ENCODE measurements around the gene PFN3. TPM values are rescaled to one million over a fixed set of nuclear protein-coding genes. Genes with fewer than 3 reads are reported as not detected.
A peak's percentile ranks its signal among the peaks of the same experiment; 100 is the strongest.

Gene PFN3
- total RNA-seq, 1 donor from 2014 or later, result not detected

- peak overlapping the region; percentile 90 for H3K4me2 ChIP-seq (ENCODE audit: low read length)
- peaks cover 17% of the 10 kb centered on the region for H3K27me3 Mint-ChIP-seq (ENCODE audit: low read depth, unreplicated experiment)
- H3K9me3 ChIP-seq (ENCODE audit: insufficient read depth, low read depth, low read length), result no peaks in the 10 kb centered on the region
- no peak overlapping the region for H3K4me3 ChIP-seq (ENCODE audit: insufficient read depth, low read depth, low read length)
- peaks cover 7% of the 10 kb centered on the region for H3K27me3 ChIP-seq (ENCODE audit: insufficient read depth, low read length)
- peaks cover 6% of the 10 kb centered on the region for H3K4me1 Mint-ChIP-seq (ENCODE audit: low read depth, unreplicated experiment)
- peaks cover 18% of the 10 kb centered on the region for H3K4me1 ChIP-seq (ENCODE audit: insufficient read depth, low read length)
- H3K36me3 Mint-ChIP-seq (ENCODE audit: low read depth, unreplicated experiment), result peaks cover 14% of the 10 kb centered on the region
- H4K20me1 ChIP-seq (ENCODE audit: insufficient read depth, low read length), result no peaks in the 10 kb centered on the region
- TF ChIP-seq CTCF (IDR thresholded peaks at IDR 0.05; ENCODE audit: insufficient read depth, low read depth, low read length) (peak; percentile 22), EZH2 (IDR thresholded peaks at IDR 0.05; ENCODE audit: insufficient read depth, low read length) (no peak)
- peak overlapping the region; percentile 80 for H3K9ac ChIP-seq (ENCODE audit: low read length)
- no peak overlapping the region for H3K27ac Mint-ChIP-seq (ENCODE audit: unreplicated experiment)
- no peaks in the 10 kb centered on the region for H3K79me2 ChIP-seq (ENCODE audit: insufficient read depth, low read length)
- DNase-seq (ENCODE audit: low read depth) (peak; percentile 76), FAIRE-seq (no peak)
- H3K36me3 ChIP-seq (ENCODE audit: insufficient read depth, low read length), result no peaks in the 10 kb centered on the region
- H2AFZ ChIP-seq (ENCODE audit: low read depth, low read length), result peak overlapping the region; percentile 87
- H3K27ac ChIP-seq (ENCODE audit: low read depth, low read length), result no peak overlapping the region
- peaks cover 3% of the 10 kb centered on the region for H3K9me3 Mint-ChIP-seq (ENCODE audit: unreplicated experiment)
- H3K4me3 Mint-ChIP-seq (ENCODE audit: unreplicated experiment), result peak overlapping the region; percentile 40
Measured at GRCh38 chr5:177370488-177371119, 29.9 kb downstream of the PFN3 start.

- no peak for DNase-seq (ENCODE audit: low read depth)
- H3K36me3 Mint-ChIP-seq (ENCODE audit: low read depth, unreplicated experiment), result peaks cover 14% of the 10 kb centered on the region
- no peak overlapping the region for H3K27ac Mint-ChIP-seq (ENCODE audit: unreplicated experiment)
- TF ChIP-seq CTCF (IDR thresholded peaks at IDR 0.05; ENCODE audit: insufficient read depth, low read depth, low read length) (no peak), EZH2 (IDR thresholded peaks at IDR 0.05; ENCODE audit: insufficient read depth, low read length) (no peak)
- H3K4me1 ChIP-seq (ENCODE audit: insufficient read depth, low read length), result peaks cover 18% of the 10 kb centered on the region
- H3K27ac ChIP-seq (ENCODE audit: low read depth, low read length), result no peak overlapping the region
- no peaks in the 10 kb centered on the region for H3K36me3 ChIP-seq (ENCODE audit: insufficient read depth, low read length)
- no peak overlapping the region for H3K4me2 ChIP-seq (ENCODE audit: low read length)
- FAIRE-seq, result no peak
- H3K4me3 ChIP-seq (ENCODE audit: insufficient read depth, low read depth, low read length), result no peak overlapping the region
- no peak overlapping the region for H3K9ac ChIP-seq (ENCODE audit: low read length)
- peaks cover 12% of the 10 kb centered on the region for H3K27me3 Mint-ChIP-seq (ENCODE audit: low read depth, unreplicated experiment)
- no peaks in the 10 kb centered on the region for H4K20me1 ChIP-seq (ENCODE audit: insufficient read depth, low read length)
- peaks cover 7% of the 10 kb centered on the region for H3K27me3 ChIP-seq (ENCODE audit: insufficient read depth, low read length)
- peak overlapping the region; percentile 40 for H3K4me3 Mint-ChIP-seq (ENCODE audit: unreplicated experiment)
- no peaks in the 10 kb centered on the region for H3K9me3 ChIP-seq (ENCODE audit: insufficient read depth, low read depth, low read length)
- peaks cover 3% of the 10 kb centered on the region for H3K9me3 Mint-ChIP-seq (ENCODE audit: unreplicated experiment)
- no peak overlapping the region for H2AFZ ChIP-seq (ENCODE audit: low read depth, low read length)
- H3K79me2 ChIP-seq (ENCODE audit: insufficient read depth, low read length), result no peaks in the 10 kb centered on the region
- H3K4me1 Mint-ChIP-seq (ENCODE audit: low read depth, unreplicated experiment), result peaks cover 6% of the 10 kb centered on the region
Measured at GRCh38 chr5:177369645-177370440, 30.6 kb downstream of the PFN3 start.

Measured in astrocyte (in vitro differentiated cells and primary cell).